ENCODE results near the gene WDR36. TPM values are rescaled to one million over a fixed set of nuclear protein-coding genes. Genes with fewer than 3 reads are reported as not detected.

The WDR36 gene
- total RNA-seq, 4 donors from 2014 or later, result 18.7 to 30.7 (median 25.0) TPM

DNA sequence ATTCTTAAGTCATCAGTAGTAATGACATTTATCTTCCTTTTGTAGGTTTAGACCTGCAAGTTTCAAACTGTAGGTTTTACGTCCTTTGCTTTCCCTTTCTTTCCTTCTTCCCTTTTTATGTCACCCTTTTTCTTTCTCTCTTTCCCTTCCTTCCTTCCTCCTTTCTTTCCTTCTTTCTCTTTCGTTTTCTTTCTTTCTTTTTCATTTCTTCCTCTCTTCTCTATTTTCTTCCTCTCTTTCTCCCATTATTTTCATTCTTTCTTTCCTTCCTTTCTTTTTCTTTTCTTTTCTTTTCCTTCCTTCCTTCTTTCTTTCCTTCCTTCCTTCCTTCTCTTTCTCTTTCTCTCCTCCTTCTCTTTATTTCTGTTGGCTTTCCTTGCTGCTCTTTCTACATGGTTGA, 59.9 kb downstream of the WDR36 start:
- no peak for ATAC-seq
- WGBS, 2 donors (ENCODE audit: low coverage in 1 of 2), result 60 to 75% methylated on average over 1 to 2 of the region's 2 CpGs

DNA sequence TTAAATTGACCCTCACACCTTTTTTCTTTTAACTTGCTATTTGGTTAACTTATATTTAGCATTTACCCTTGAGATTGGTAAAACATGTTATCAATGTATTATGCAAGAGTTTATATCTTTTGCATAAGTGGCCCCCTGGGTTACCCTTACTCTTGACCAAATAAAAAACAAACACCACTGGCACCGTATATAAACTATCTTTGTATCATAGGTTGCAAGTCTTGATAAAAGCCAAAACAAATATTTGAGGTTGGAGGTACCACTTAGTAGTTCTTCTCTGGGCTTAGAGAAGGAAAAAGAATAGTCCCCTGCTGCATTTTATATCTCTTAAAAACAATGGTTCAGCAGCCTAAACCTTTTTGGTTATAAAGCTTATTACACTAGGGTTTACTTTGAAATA, 61.3 kb downstream of the WDR36 start:
- TF ChIP-seq POLR2A (IDR thresholded peaks at IDR 0.05), result no peak
- TF ChIP-seq POLR2AphosphoS5 (IDR thresholded peaks at IDR 0.05), result no peak
- no peak for TF ChIP-seq CTCF (IDR thresholded peaks at IDR 0.05)
- TF ChIP-seq EP300 (IDR thresholded peaks at IDR 0.05), result no peak
- no peak for ATAC-seq
- Histone ChIP-seq H3K4me3 (no peak overlapping the region), H3K9me3 (no peaks in the 10 kb centered on the region), H3K27ac (no peak overlapping the region), H3K36me3 (no peaks in the 10 kb centered on the region), H3K4me1 (no peaks in the 10 kb centered on the region), H3K27me3 (no peaks in the 10 kb centered on the region)
- WGBS, 2 donors (ENCODE audit: low coverage in 1 of 2), result 38 to 67% methylated on average over 1 of the region's 1 CpG

More for the DNA sequence above, 59.9 kb downstream of the WDR36 start:
- no peak overlapping the region for H3K4me3 ChIP-seq
- no peaks in the 10 kb centered on the region for H3K4me1 ChIP-seq
- TF ChIP-seq POLR2AphosphoS5 (IDR thresholded peaks at IDR 0.05) (no peak), EP300 (IDR thresholded peaks at IDR 0.05) (no peak), POLR2A (IDR thresholded peaks at IDR 0.05) (no peak), CTCF (IDR thresholded peaks at IDR 0.05) (no peak)
- no peaks in the 10 kb centered on the region for H3K27me3 ChIP-seq
- no peaks in the 10 kb centered on the region for H3K9me3 ChIP-seq
- H3K27ac ChIP-seq, result no peak overlapping the region
- H3K36me3 ChIP-seq, result no peaks in the 10 kb centered on the region

- H3K27me3 ChIP-seq, result no peaks in the 10 kb centered on the region
- H3K9me3 ChIP-seq, result no peaks in the 10 kb centered on the region
- no peak overlapping the region for H3K27ac ChIP-seq
- no peak for ATAC-seq
- 90 to 97% methylated on average over 3 of the region's 3 CpGs for WGBS, 2 donors (ENCODE audit: low coverage in 1 of 2)
- H3K36me3 ChIP-seq, result no peaks in the 10 kb centered on the region
- H3K4me3 ChIP-seq, result no peak overlapping the region
- TF ChIP-seq EP300 (IDR thresholded peaks at IDR 0.05) (no peak), CTCF (IDR thresholded peaks at IDR 0.05) (no peak), POLR2A (IDR thresholded peaks at IDR 0.05) (no peak), POLR2AphosphoS5 (IDR thresholded peaks at IDR 0.05) (no peak)
- H3K4me1 ChIP-seq, result no peaks in the 10 kb centered on the region
Observed at GRCh38 chr5:111153945-111154344, 61.8 kb downstream of the WDR36 start.

- Histone ChIP-seq H3K4me1 (no peaks in the 10 kb centered on the region), H3K4me3 (no peak overlapping the region), H3K36me3 (no peaks in the 10 kb centered on the region), H3K9me3 (no peaks in the 10 kb centered on the region), H3K27ac (no peak overlapping the region), H3K27me3 (no peaks in the 10 kb centered on the region)
- peak; percentile 63 for ATAC-seq
- WGBS, 2 donors (ENCODE audit: low coverage in 1 of 2), result 7 to 12% methylated on average over 8 to 9 of the region's 9 CpGs
- no peak for TF ChIP-seq POLR2A (IDR thresholded peaks at IDR 0.05)
- no peak for TF ChIP-seq POLR2AphosphoS5 (IDR thresholded peaks at IDR 0.05)
- TF ChIP-seq EP300 (IDR thresholded peaks at IDR 0.05), result no peak
- TF ChIP-seq CTCF (IDR thresholded peaks at IDR 0.05), result peak; percentile 93 to 99 (median 98)
Observed at GRCh38 chr5:111158105-111158744, 66.1 kb downstream of the WDR36 start.

DNA sequence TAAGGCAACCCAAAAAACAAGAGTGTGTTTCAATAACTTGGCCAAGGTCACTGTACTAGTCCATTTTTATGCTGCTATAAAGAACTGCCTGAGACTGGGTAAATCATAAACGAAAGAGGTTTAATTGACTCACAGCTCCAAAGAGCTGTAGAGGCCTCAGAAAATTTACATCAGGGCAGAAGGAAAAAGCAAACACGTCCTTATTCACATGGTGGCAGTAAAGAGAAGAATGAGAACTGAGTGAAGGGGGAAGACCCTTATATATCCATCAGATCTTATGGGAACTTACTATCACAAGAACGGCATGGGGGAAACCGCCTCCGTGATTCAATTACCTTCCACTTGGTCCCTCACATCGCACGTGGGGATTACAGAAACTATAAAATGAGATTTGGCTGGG, 67.7 kb downstream of the WDR36 start:
- no peak overlapping the region for H3K27ac ChIP-seq
- H3K4me3 ChIP-seq, result no peak overlapping the region
- no peaks in the 10 kb centered on the region for H3K27me3 ChIP-seq
- TF ChIP-seq CTCF (IDR thresholded peaks at IDR 0.05) (no peak), EP300 (IDR thresholded peaks at IDR 0.05) (no peak), POLR2A (IDR thresholded peaks at IDR 0.05) (no peak), POLR2AphosphoS5 (IDR thresholded peaks at IDR 0.05) (no peak)
- WGBS, 2 donors (ENCODE audit: low coverage in 1 of 2), result 60 to 66% methylated on average over 7 of the region's 7 CpGs
- H3K4me1 ChIP-seq, result no peaks in the 10 kb centered on the region
- H3K9me3 ChIP-seq, result no peaks in the 10 kb centered on the region
- no peaks in the 10 kb centered on the region for H3K36me3 ChIP-seq
- no peak for ATAC-seq

Data from gastroesophageal sphincter (tissue), 4 donors.